Activated CD4-positive, alpha-beta T cell treated with anti-CD3 and anti-CD28 coated beads, Interleukin-2, amount 50 U/mL, for 16 hours (primary cell): ENCODE measurements around the gene ORMDL3.
A peak's percentile ranks its signal among the peaks of the same experiment; 100 is the strongest.

Experiments used
- DNase-seq: peaks from one replicate; pipeline ENCODE4 v3.0.0-alpha.2; 2020

Gene ORMDL3

GRCh38 chr17:39927101-39927928, at the start of gene ORMDL3, which contains the start of gene LRRC3C:
Gene ORMDL3, minus strand, starts transcription at chr17:39927601. Its CDS starts 3,398 bp downstream, at chr17:39924203.
Gene LRRC3C, plus strand, starts transcription at chr17:39927732. Its CDS starts 13,792 bp downstream, at chr17:39941524.
- peak; percentile 95 for DNase-seq

- no peak for DNase-seq
These were observed 48.4 kb upstream of the ORMDL3 start for GRCh38 chr17:39975801-39976200.

GRCh38 chr17:39974433-39974832, 47.0 kb upstream of the ORMDL3 start:
- DNase-seq = no peak

GRCh38 chr17:39973496-39973895, 46.1 kb upstream of the ORMDL3 start:
- no peak for DNase-seq

GRCh38 chr17:39972271-39972670, 44.9 kb upstream of the ORMDL3 start:
- DNase-seq = no peak

- no peak for DNase-seq
These were observed 43.7 kb upstream of the ORMDL3 start for GRCh38 chr17:39971076-39971603.

- no peak for DNase-seq
These were observed 42.8 kb upstream of the ORMDL3 start for GRCh38 chr17:39970157-39970692.

GRCh38 chr17:39969375-39969774, 42.0 kb upstream of the ORMDL3 start:
- DNase-seq = no peak

- no peak for DNase-seq
These were observed 41.4 kb upstream of the ORMDL3 start for GRCh38 chr17:39968761-39969160.

GRCh38 chr17:39966771-39967170, 39.4 kb upstream of the ORMDL3 start:
- DNase-seq = no peak

- no peak for DNase-seq
These were observed 37.8 kb upstream of the ORMDL3 start for GRCh38 chr17:39965017-39965699.

GRCh38 chr17:39963829-39964228, 36.4 kb upstream of the ORMDL3 start:
- DNase-seq = no peak

- DNase-seq = no peak
These were observed 35.3 kb upstream of the ORMDL3 start, which contains the start of gene GSDMA for GRCh38 chr17:39962642-39963220. Gene GSDMA, plus strand, starts transcription at chr17:39963004. Its CDS starts 2,684 bp downstream, at chr17:39965688.

GRCh38 chr17:39960524-39961041, 33.2 kb upstream of the ORMDL3 start:
- DNase-seq = no peak

- DNase-seq = no peak
These were observed 28.4 kb upstream of the ORMDL3 start for GRCh38 chr17:39955726-39956225.

GRCh38 chr17:39954876-39955275, 27.5 kb upstream of the ORMDL3 start:
- DNase-seq = no peak

- no peak for DNase-seq
These were observed 26.1 kb upstream of the ORMDL3 start for GRCh38 chr17:39953471-39953888.

GRCh38 chr17:39952680-39953470, 25.5 kb upstream of the ORMDL3 start:
- peak; percentile 98 for DNase-seq

- DNase-seq = no peak
These were observed 24.7 kb upstream of the ORMDL3 start for GRCh38 chr17:39951924-39952679.

GRCh38 chr17:39950871-39951348, 23.5 kb upstream of the ORMDL3 start:
- DNase-seq = no peak

- no peak for DNase-seq
These were observed 21.6 kb upstream of the ORMDL3 start for GRCh38 chr17:39949028-39949427.
